NCI-H774 (cell line): ENCODE measurements around the gene SIRPB2.

ENCODE experiments used
- DNase-seq: peaks from one replicate; lab custom pipeline; 2025; lab: John Stamatoyannopoulos, UW

Gene SIRPB2

GRCh38 chr20:1491281-1491840, at the start of gene SIRPB2:
Gene SIRPB2, minus strand, starts transcription at chr20:1491420. Its CDS starts 61 bp downstream, at chr20:1491359.
- DNase-seq = no peak

DNA sequence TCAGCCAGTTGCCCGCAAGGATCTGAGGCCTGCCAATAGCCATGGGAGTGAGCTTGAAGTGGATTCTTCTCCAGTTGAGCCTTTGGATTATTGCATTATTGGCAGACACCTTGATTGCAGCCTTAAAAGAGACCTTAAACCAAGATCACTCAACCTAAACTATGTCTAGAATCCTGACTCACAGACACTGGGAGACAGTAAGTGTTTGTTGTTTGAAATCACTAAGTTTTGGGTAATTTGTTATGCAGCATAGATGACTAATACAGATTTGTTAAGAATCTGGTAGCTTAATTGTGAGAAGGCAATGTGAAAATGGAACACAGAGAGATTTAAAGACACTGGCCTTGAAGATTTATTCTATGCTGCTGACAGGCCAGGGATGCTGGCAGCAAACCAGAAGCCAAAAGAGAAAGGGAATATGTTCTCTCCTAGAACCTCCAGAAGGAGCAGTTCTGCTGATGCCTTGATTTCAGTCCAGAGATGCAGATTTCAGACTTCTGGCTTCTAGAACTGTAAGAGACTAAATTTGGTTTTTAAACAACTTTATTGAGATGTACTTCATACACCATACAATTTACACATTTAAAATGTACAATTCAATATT, 48.7 kb upstream of the SIRPB2 start:
- DNase-seq = no peak

DNA sequence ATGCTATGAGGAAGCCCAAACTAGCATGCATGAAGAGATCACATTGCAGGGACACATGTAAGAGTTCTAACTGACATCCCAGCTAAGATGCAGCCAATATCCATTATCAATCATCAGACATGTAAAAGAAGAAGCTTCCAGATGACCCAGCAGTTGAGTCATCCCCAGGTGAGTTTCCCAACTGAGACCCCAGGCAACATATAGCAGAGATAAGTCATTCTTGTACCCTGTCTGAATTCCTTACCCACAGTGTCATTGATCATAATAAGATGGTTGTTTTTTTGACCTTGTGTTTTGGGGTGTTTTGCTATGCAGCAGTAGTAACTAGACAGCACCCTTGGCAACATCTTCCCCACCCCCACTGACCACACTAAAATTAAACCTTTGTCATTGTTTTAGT, 47.4 kb upstream of the SIRPB2 start:
- DNase-seq = no peak

- DNase-seq = no peak
Observed at GRCh38 chr20:1537731-1538058, 46.5 kb upstream of the SIRPB2 start.

GRCh38 chr20:1536893-1537730, 45.9 kb upstream of the SIRPB2 start:
- no peak for DNase-seq

DNA sequence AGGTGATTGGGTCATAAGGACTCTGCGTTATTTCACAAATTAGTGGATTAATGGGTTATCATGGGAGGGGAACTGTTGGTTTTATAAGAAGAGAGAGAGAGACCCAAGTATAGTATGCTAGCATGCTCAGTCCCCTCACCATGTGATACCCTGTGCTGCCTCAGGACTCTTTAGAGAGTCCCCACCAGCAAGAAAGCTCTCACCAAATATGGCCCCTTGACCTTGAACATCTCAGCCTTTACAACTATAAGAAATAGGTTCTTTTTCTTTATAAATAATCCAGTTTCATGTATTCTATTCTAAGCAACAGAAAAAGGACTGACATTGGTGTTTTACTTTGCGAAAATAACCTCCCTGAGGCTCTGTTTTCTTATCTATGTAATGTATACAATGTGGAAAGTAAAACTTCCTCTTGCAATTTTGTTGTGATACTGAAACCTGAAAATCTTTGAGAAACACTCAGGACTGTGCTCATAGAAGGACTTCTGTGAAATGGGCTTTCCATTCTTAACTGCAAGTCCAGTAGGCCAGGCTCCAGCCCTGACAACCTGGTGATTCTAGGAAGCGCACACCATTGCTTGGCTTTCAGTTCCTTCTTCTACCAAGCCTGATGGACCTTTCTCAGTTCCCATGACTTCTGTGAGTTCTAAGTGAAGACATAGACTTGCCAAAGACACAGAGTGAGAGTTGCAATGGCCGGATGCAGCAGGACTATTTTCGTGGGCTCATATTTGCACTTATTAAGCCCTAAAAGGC, 44.4 kb upstream of the SIRPB2 start:
- no peak for DNase-seq

- no peak for DNase-seq
Observed at GRCh38 chr20:1534526-1534925, 43.3 kb upstream of the SIRPB2 start.

GRCh38 chr20:1533059-1533458, 41.8 kb upstream of the SIRPB2 start:
- DNase-seq = no peak

- no peak for DNase-seq
Observed at GRCh38 chr20:1528811-1529210, 37.6 kb upstream of the SIRPB2 start.

GRCh38 chr20:1527923-1528322, 36.7 kb upstream of the SIRPB2 start:
- DNase-seq = no peak

DNA sequence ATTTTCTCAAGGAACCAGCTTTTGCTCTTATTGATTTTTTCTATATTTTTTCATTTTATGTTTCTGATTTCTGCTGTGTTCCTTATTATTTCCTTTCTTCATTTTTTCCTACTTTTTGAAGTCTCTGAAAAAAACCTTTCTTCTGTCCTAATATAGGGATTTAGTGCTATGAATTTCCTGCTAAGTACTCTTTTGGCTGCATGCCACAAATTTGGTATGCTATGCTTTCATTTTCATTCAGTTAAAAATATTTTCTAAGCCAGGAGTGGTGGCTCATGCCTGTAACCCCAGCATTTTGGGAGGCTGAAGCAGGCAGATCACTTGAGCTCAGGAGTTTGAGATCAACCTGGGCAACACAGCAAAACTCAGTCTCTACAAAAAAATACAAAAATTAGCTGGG, 35.7 kb upstream of the SIRPB2 start:
- DNase-seq = no peak

- no peak for DNase-seq
Observed at GRCh38 chr20:1526310-1526709, 35.1 kb upstream of the SIRPB2 start.

DNA sequence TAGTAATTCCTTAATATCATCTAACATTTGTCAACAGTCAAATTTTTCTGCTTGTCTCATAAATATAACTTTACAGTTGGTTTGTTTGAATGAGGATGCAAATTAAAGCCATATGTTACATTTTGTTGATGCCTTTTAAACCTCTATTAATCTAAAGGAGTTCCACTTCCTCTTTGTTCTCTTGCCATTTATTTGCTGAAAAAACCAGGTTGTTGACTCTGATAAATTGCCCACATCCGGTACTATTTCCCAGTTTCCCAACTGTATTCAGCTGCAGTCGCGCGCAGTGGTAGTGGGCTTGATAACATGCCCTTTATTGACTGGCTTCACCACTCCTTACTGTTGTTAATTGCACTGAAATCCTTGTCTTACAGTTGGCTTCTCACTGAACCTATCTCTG, 32.8 kb upstream of the SIRPB2 start:
- DNase-seq = peak; percentile 11

GRCh38 chr20:1517010-1517409, 25.8 kb upstream of the SIRPB2 start:
- no peak for DNase-seq

DNA sequence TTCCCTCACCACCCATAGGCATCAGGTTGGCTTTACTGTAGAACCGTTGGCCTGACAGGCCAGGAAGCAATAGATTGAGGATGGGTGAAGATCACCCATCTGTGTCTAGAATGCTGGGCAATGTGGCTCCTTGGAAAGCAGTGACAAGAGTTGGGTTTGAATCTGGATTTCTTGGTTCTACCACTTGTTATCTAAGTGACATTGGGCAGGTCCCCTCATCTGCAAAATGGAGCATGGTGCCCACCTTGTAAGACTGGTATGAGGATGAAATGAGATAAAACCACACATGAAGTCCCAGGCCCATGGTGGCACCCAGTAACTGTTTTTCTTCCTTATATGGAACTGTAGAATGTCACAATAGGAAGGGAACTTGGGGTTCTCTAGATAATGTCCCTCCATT, 22.6 kb upstream of the SIRPB2 start:
- DNase-seq = no peak

DNA sequence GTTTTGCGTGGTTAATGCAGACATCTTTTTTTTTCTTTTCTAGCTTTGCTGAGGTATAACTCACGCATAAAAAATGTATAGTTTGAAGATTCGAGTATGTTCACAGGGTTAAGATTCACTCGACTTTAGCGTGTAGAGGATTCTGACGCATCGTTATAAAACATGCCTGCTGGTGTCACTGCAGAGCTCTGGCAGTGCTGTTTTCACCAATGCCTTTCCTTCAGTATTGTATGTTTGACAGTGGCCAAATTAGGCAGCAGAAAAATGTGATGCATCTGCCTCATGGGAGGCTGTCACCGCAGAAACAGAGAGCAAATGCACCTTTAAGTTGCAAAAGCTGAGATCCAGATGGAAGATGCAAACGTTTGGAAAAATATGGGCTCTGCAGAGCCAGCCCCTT, 18.0 kb upstream of the SIRPB2 start:
- no peak for DNase-seq

- no peak for DNase-seq
Observed at GRCh38 chr20:1508574-1508973, 17.4 kb upstream of the SIRPB2 start.

GRCh38 chr20:1507276-1507675, 16.1 kb upstream of the SIRPB2 start:
- DNase-seq = no peak

DNA sequence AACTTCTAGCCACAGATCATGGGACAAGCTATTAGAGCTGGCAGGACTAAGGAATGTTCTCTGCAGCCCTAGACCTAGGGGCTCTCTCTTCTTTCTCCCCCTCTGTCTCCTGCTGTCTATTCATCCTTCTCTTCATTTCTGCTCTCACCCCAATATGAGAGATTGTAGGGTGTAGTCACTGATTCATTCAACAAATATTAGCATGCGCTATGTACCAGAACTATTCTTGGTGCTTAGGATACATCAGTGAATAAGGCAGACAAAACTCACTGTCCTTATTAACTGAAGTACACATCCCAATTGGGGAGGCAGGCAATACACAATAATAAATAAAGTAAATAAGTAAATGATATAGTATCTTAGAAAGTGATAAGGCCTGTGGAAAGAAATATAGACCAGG, 14.7 kb upstream of the SIRPB2 start:
- no peak for DNase-seq

GRCh38 chr20:1505361-1505760, 14.1 kb upstream of the SIRPB2 start:
- no peak for DNase-seq

GRCh38 chr20:1503564-1504227, 12.5 kb upstream of the SIRPB2 start:
- peak; percentile 69 for DNase-seq

GRCh38 chr20:1500496-1500895, 9.3 kb upstream of the SIRPB2 start:
- no peak for DNase-seq
